Liver (tissue), 9 donors: ENCODE data around the gene KLHL28. TPM values are rescaled to one million over a fixed set of nuclear protein-coding genes. Genes with fewer than 3 reads are reported as not detected.

Experiments
- DNase-seq: peaks from one replicate; pipeline ENCODE4 v3.0.0-alpha.2; 2017; ENCODE audit warnings: low spot score
- H3K27ac ChIP-seq, 2 donors: one replicate each; pipeline ENCODE4 v1.7.0; 2013; ENCODE audit warnings: inconsistent platforms in 2 of 2, low read length in 2 of 2, control low read depth in 1 of 2, low read depth in 1 of 2, mild to moderate bottlenecking in 1 of 2
- H3K27me3 ChIP-seq, 4 donors: one replicate each; pipeline versions ENCODE4 v1.6.1 to v1.7.0; 2013; ENCODE audit warnings: low read length in 3 of 4, inconsistent platforms in 1 of 4, mild to moderate bottlenecking in 1 of 4, moderate library complexity in 1 of 4; ENCODE audit not compliant: control insufficient read depth in 4 of 4, insufficient read depth in 4 of 4
- H3K36me3 ChIP-seq, 4 donors: one replicate each; pipeline versions ENCODE4 v1.6.1 to v1.7.0; 2013; ENCODE audit warnings: low read length in 3 of 4, mild to moderate bottlenecking in 3 of 4, low read depth in 1 of 4, moderate library complexity in 1 of 4; ENCODE audit not compliant: control insufficient read depth in 4 of 4, insufficient read depth in 3 of 4
- H3K4me1 ChIP-seq, 4 donors: one replicate each; pipeline versions ENCODE4 v1.6.1 to v1.7.0; 2013; ENCODE audit warnings: low read length in 3 of 4, mild to moderate bottlenecking in 3 of 4, moderate library complexity in 1 of 4; ENCODE audit not compliant: control insufficient read depth in 4 of 4, insufficient read depth in 4 of 4
- H3K4me3 ChIP-seq, 3 donors: one replicate each; pipeline versions ENCODE4 v1.6.1 to v1.7.0; 2013; ENCODE audit warnings: low read length in 3 of 3, control low read depth in 1 of 3, low read depth in 1 of 3, mild to moderate bottlenecking in 1 of 3
- H3K9ac ChIP-seq, 2 donors: one replicate each; pipeline ENCODE4 v1.7.0; 2013; ENCODE audit warnings: low read length in 2 of 2, mild to moderate bottlenecking in 2 of 2, moderate library complexity in 2 of 2, control low read depth in 1 of 2, low read depth in 1 of 2
- H3K9me3 ChIP-seq, 4 donors: one replicate each; pipeline versions ENCODE4 v1.6.1 to v1.7.0; 2013; ENCODE audit warnings: low read length in 3 of 4; ENCODE audit not compliant: control insufficient read depth in 4 of 4
- ATF3 ChIP-seq: IDR thresholded peaks from 2 replicates; pipeline ENCODE4 v1.6.1; 2016; ENCODE audit warnings: antibody characterized with exemption
- CTCF ChIP-seq: fragments of 150-350 bp; IDR thresholded peaks from 2 replicates; pipeline ENCODE4 v1.5.1; 2017; ENCODE audit warnings: improper control_type of control experiment, low read depth, low read length; ENCODE audit not compliant: missing input control
- EGR1 ChIP-seq, 2 donors: IDR thresholded peaks; 2 replicates each; pipeline ENCODE4 v1.6.1; 2016 to 2018; ENCODE audit warnings: antibody characterized with exemption in 2 of 2, low read depth in 2 of 2
- FOXA1 ChIP-seq: IDR thresholded peaks from 2 replicates; pipeline ENCODE4 v1.6.1; 2016; ENCODE audit warnings: antibody characterized with exemption
- FOXA2 ChIP-seq: IDR thresholded peaks from 2 replicates; pipeline ENCODE4 v1.6.1; 2016; ENCODE audit warnings: antibody characterized with exemption
- HNF4A ChIP-seq, 2 donors: conservative IDR thresholded peaks; 2 replicates each; pipeline ENCODE4 v1.6.1; 2016; ENCODE audit warnings: antibody characterized with exemption in 2 of 2, mild to moderate bottlenecking in 2 of 2
- HNF4G ChIP-seq: IDR thresholded peaks from 2 replicates; pipeline ENCODE4 v1.6.1; 2016; ENCODE audit warnings: antibody characterized with exemption
- JUND ChIP-seq, 2 donors: IDR thresholded peaks; 2 replicates each; pipeline ENCODE4 v1.6.1; 2016; ENCODE audit warnings: antibody characterized with exemption in 2 of 2
- MAX ChIP-seq: IDR thresholded peaks from 2 replicates; pipeline ENCODE4 v1.6.1; 2016; ENCODE audit warnings: antibody characterized with exemption
- NR2F2 ChIP-seq: IDR thresholded peaks from 2 replicates; pipeline ENCODE4 v1.6.1; 2016; ENCODE audit warnings: antibody characterized with exemption
- REST ChIP-seq: IDR thresholded peaks from 2 replicates; pipeline ENCODE4 v1.6.1; 2016; ENCODE audit warnings: antibody characterized with exemption, mild to moderate bottlenecking
- RXRA ChIP-seq, 2 donors: IDR thresholded peaks; 2 replicates each; pipeline ENCODE4 v1.6.1; 2017 to 2018; ENCODE audit warnings: antibody characterized with exemption in 2 of 2, mild to moderate bottlenecking in 1 of 2
- TAF1 ChIP-seq: conservative IDR thresholded peaks from 2 replicates; pipeline ENCODE4 v1.6.1; 2016; ENCODE audit warnings: antibody characterized with exemption, mild to moderate bottlenecking
- YY1 ChIP-seq: IDR thresholded peaks from 2 replicates; pipeline ENCODE4 v1.6.1; 2016; ENCODE audit warnings: antibody characterized with exemption, mild to moderate bottlenecking
- WGBS: extraction: QIAGEN DNeasy Blood & Tissue Kit; methylation state at CpG from one replicate; pipeline ENCODE4 v1.1.7; 2013; 5-methylcytosine and 5-hydroxymethylcytosine counted together
- polyA plus RNA-seq, 2 donors: library from polyadenylated mRNA; stranded (reverse) in 1 of 2; unstranded in 1 of 2; fragments of 200-250 nt in 1 of 2; fragments of >200 nt in 1 of 2; fragmentation: Nextera tagmentation in 1 of 2; extraction: Ambion mirVana in 1 of 2; gene quantifications; one replicate each; pipeline versions ENCODE4 v1.2.1 to v1.2.3, GENCODE V29; 2013 to 2015
- total RNA-seq, 2 donors: library from RNA; depleted of rRNA; stranded (reverse); fragments of >200 nt; gene quantifications; one replicate each; pipeline ENCODE4 v1.2.3, GENCODE V29; 2014
- donor health status: healthy.
- donor health status: healthy.
- donor health status: healthy.
- donor health status: healthy.
- donor health status: healthy.

Gene KLHL28
- total and polyA plus RNA-seq, 4 donors: 2.3 to 7.9 (median 5.7) TPM

- TF ChIP-seq FOXA2 (no peak), JUND (IDR thresholded peaks at IDR 0.05) (peak in 1 of 2 donors; percentile 10), ATF3 (no peak), CTCF (no peak)
- Histone ChIP-seq H3K9ac (no peak overlapping the region), H3K27ac (peak overlapping the region in 1 of 2 donors; percentile 54), H3K27me3 (no peaks in the 10 kb centered on the region), H3K4me3 (peak overlapping the region; percentile 14 to 21 (median 18)), H3K36me3 (peaks cover 0 to 5% (median 0%) of the 10 kb centered on the region in 4 donors), H3K4me1 (peaks cover 1 to 18% (median 7%) of the 10 kb centered on the region in 4 donors), H3K9me3 (no peaks in the 10 kb centered on the region)
- no peak for DNase-seq
- 83% methylated on average over 10 of the region's 10 CpGs for WGBS
Measured at GRCh38 chr14:44896275-44897040, 65.3 kb downstream of the KLHL28 start.

- WGBS: 93% methylated on average over 2 of the region's 2 CpGs
- Histone ChIP-seq H3K36me3 (no peaks in the 10 kb centered on the region), H3K9ac (no peak overlapping the region), H3K9me3 (no peaks in the 10 kb centered on the region), H3K4me3 (no peak overlapping the region), H3K27me3 (no peaks in the 10 kb centered on the region), H3K27ac (no peak overlapping the region), H3K4me1 (peaks cover 0 to 18% (median 7%) of the 10 kb centered on the region in 4 donors)
- TF ChIP-seq EGR1 (IDR thresholded peaks at IDR 0.05; ENCODE audit: low read depth in 2 of 2): no peak
- no peak for TF ChIP-seq RXRA (IDR thresholded peaks at IDR 0.05)
- TF ChIP-seq NR2F2: no peak
- TF ChIP-seq MAX: no peak
- no peak for TF ChIP-seq JUND (IDR thresholded peaks at IDR 0.05)
- no peak for TF ChIP-seq HNF4A (conservative IDR thresholded peaks at IDR 0.05)
- TF ChIP-seq TAF1: no peak
- TF ChIP-seq CTCF: no peak
- TF ChIP-seq YY1: no peak
- TF ChIP-seq FOXA2: no peak
- no peak for TF ChIP-seq FOXA1
- TF ChIP-seq REST: no peak
- no peak for TF ChIP-seq HNF4G
- no peak for DNase-seq
Measured at GRCh38 chr14:44895716-44896115, 66.0 kb downstream of the KLHL28 start.
